ENCODE measurements around the gene TBC1D17.

Gene TBC1D17

DNA sequence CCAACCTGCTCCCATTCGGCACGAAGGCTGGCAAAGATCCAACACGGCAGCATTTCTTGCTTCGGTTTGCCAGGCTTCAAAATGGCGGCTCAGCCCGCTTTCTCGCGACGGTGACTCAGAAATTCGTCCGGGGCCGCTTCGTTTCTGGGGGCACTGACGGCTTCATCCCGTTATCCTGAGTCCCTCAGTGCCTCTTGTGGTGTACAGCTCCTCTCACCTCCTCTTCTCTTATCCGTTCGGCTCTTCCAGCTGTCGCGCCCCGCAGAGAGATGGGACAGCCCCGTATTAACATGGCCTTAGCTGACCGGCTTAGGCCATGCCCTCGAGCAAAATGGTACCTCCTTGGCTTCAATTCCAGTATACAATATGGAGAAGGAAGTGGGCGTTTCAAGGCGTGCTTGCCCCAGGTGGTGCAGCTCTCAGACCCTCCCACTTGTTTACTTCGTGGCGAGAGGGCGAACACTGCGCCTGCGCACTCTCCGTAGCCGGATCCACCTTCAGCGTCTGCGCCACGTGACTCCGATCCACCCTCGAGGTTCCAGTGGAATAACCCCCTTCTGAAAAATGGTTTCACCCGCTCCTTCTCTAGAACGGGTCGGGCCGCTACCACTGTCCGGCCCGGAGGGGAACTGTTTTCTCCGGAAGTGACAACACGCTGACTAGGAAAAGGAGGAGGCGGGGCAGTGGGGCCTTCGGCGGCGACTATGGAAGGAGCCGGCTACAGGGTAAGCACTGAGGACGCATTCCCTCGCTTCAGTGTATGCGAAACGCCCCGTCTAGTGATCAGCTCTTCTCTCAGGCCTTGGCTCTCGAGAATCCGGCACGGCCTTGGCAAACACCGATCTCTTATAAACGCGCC is at the start of gene TBC1D17, which contains the start of gene AKT1S1:
Gene TBC1D17 (plus strand): TSS at position 683 of the 859 bp plus-strand sequence. CDS start 22 bp downstream, at position 705.
Gene AKT1S1 (minus strand): TSS at position 336 of the 859 bp plus-strand sequence. CDS start 4,060 bp downstream, outside the sequence.
- peak; percentile 98 for DNase-seq
- in situ Hi-C loops (cut with HindIII; ENCODE audit: low pct_ligation_motif_present, low pct_unique_long_range_greater_than_20kb, low sequenced_read_pairs) = no loop called here

DNA sequence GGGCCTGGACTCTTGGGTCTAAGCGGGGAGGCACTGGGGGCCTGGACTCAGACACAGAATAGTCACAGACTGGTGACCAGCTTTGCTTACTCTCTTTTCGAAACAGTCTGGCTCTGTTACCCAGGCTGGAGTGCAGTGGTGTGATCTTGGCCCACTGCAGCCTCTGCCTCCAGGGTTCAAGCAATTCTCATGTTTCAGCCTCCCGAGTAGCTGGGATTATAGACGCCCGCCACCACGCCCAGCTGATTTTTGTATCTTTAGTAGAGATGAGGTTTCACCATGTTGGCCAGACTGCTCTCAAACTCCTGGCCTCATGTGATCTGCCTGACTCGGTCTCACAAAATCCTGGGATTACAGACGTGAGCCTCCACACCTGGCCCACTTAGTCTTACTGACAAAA is 48.3 kb upstream of the TBC1D17 start:
- DNase-seq = no peak
- in situ Hi-C loops (cut with HindIII; ENCODE audit: low pct_ligation_motif_present, low pct_unique_long_range_greater_than_20kb, low sequenced_read_pairs) = no loop called here

DNA sequence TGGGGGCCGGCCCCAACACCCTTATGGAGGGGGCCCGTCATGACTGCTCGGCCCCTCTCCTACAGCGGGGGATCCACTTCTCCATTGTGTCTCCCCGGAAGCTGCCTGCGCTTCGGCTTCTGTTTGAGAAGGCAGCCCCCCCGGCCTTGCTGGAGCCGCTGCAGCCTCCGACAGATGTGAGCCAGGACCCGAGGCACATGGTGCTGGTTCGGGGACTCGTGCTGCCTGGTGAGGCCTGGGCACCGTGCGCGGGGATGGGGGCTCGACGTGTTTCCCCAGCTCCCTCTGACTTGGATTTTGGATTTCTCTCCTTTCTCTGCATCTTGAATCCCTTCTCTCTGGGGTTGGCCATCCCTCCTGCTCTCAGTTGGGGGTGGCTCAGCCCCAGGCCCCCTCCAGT is 47.8 kb upstream of the TBC1D17 start:
- in situ Hi-C loops (cut with HindIII; ENCODE audit: low pct_ligation_motif_present, low pct_unique_long_range_greater_than_20kb, low sequenced_read_pairs) = no loop called here

DNA sequence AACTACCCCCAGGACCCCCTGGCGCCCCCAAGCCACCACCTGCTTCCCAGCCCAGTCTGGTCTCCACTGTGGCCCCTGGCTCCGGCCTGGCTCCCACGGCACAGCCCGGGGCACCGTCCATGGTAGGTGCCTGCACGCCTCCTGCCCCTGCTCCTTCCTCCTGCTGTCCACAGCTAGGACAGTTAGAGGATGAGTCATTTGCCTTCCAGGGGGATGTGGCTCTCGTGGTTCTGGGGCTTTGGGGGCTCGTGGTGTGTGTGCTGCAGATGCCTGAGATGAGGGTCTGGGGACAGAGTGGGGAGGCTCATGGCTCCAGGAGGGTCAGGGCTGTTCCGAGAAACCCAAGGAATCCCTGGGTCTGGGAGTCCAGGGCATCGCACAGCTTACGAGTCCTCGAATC is 46.7 kb upstream of the TBC1D17 start:
- no peak for DNase-seq
- in situ Hi-C loops (cut with HindIII; ENCODE audit: low pct_ligation_motif_present, low pct_unique_long_range_greater_than_20kb, low sequenced_read_pairs) = no loop called here

More for the DNA sequence above, 47.8 kb upstream of the TBC1D17 start:
- no peak for DNase-seq

DNA sequence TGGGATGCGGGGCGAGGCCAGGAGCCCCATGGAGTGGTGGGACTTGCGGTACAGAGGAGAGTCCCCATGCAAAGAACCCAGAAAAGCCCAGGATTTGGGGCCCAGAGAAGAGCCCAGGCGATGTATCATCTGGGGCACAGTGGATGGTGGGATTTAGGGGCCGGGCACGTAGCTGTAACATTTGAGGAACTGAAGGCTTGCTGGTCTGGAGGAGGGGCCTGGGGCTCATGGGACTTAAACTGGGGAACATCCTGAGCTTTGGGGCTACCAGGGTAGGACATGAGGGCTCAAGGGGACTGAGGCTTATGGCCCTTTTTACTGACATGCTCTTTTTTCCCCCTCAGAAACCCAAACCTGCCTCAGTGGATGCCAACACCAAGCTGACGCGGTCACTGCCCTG is 45.9 kb upstream of the TBC1D17 start:
- no peak for DNase-seq
- in situ Hi-C loops (cut with HindIII; ENCODE audit: low pct_ligation_motif_present, low pct_unique_long_range_greater_than_20kb, low sequenced_read_pairs) = no loop called here

DNA sequence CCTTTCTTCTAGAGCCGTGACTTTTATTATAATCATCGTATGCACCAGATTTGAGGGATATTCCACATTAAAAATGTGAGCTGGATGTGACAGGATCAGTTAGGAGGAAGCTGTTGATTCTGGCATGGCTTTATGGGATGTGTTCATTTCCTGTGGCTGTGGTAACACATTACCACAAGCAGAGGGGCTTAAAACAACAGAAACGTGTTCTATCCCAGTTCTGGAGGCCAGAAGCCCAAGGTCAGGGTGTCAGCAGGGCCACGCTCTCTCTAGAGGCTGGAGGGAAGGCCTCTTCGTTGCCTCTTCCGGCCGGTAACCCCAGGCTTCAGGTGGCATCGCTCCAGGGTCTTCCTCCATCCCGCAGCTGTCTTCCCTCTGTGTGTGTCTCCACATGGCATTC is 44.9 kb upstream of the TBC1D17 start:
- no peak for DNase-seq

DNA sequence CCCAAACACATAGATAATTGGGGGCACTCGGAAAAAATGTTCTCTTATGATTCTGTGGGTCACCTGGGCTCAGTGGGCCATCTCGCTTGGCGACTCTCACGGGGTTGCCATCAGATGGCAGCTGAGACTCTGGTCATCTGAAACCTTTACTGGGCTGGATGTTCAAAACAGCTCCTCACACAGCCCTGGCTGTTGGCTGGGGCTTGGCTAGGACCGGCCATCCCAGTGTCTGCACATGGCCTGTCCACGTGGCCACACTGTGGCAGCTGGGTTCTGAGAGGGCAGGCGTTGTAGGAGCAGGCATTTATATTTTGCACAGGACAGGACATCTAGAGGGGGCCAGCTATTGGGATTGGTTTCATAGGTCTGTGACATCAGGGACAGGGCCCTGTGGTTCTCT is 43.9 kb upstream of the TBC1D17 start:
- in situ Hi-C loops (cut with HindIII; ENCODE audit: low pct_ligation_motif_present, low pct_unique_long_range_greater_than_20kb, low sequenced_read_pairs) = no loop called here
- DNase-seq = no peak

More for the DNA sequence above, 44.9 kb upstream of the TBC1D17 start:
- in situ Hi-C loops (cut with HindIII; ENCODE audit: low pct_ligation_motif_present, low pct_unique_long_range_greater_than_20kb, low sequenced_read_pairs) = no loop called here

DNA sequence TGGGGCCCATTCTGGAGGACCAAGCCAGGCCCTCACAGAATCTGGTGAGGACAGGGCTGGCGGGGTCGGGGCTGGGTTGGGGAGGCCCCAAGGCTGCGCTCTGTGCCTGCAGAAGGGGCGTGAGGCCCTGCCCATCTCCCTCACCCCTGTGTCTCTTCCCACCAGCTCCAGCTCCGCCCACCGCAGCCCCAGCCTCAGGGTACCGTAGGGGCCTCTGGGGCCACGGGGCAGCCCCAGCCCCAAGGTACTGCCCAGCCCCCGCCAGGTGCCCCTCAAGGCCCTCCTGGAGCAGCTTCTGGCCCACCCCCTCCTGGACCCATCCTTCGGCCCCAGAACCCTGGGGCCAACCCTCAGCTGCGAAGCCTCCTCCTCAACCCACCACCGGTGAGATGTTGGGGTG is 41.9 kb upstream of the TBC1D17 start:
- DNase-seq = no peak
- in situ Hi-C loops (cut with HindIII; ENCODE audit: low pct_ligation_motif_present, low pct_unique_long_range_greater_than_20kb, low sequenced_read_pairs) = no loop called here

DNA sequence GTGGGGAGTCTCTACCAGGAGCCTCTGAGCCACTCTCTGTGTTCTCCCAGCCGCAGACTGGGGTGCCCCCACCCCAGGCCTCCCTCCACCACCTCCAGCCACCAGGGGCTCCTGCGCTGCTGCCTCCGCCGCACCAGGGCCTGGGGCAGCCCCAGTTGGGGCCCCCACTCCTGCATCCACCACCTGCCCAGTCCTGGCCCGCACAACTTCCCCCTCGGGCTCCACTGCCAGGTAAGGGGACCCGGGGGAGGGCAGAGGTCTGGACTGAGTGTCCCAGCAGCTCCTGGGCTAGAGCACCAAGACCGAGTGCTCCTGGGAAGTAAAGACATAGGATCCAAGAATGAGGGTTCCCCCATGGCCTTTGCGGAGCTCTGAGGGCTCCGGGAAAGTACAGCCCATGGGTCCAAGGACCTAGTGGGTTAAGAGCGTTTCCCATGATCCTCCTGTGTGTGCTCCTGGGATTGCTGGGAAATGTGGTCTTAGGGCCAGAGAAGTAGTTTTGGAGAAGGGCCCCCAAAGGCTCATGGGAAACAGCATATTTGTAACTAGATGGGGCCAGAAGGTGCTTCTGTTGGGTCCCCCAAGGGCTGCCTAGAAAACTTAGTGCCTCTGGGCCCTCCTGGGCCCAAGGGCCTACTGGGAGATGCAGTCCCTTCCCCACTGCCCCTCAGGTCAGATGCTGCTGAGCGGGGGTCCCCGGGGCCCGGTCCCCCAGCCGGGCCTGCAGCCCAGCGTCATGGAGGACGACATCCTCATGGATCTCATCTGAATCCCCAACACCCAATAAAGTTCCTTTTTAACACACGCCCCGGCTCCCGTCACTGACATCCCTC is 41.1 kb upstream of the TBC1D17 start:
- in situ Hi-C loops (cut with HindIII; ENCODE audit: low pct_ligation_motif_present, low pct_unique_long_range_greater_than_20kb, low sequenced_read_pairs) = no loop called here
- no peak for DNase-seq

DNA sequence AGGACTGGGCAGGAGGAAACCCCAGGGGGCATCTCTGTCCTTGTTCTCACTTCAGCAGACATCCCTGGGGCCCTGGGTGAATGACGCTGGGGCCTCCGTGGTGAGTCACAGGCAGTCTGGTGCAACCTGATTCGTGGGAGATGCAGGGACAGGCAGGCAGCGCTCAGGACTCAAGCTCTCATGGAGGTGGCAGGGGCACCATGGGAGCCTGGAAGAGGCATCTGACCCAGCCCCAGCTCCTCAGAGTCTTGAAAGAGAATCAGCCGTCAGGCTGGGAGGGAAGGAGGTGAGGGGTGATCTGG is 40.5 kb upstream of the TBC1D17 start:
- in situ Hi-C loops (cut with HindIII; ENCODE audit: low pct_ligation_motif_present, low pct_unique_long_range_greater_than_20kb, low sequenced_read_pairs) = no loop called here
- no peak for DNase-seq

DNA sequence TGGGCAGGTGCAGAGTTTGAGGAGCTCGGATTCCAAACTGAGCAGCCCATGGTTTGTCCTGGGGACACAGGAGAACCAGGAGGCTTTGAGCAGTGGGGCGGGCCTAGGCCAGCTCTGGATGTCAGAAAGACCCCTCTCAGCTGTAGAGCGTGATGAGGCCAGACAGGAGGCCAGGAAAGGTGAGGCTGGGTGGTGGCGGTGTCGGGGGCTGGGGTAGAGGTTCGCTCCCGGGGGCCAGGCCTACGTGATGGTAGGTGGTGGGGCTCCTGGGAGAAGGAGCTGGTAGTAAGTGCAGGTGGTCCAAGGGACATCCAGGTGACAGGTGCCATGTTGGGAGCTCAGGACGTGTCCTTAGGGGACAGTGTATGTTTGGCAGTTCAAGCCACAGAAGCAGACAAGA is 40.1 kb upstream of the TBC1D17 start:
- in situ Hi-C loops (cut with HindIII; ENCODE audit: low pct_ligation_motif_present, low pct_unique_long_range_greater_than_20kb, low sequenced_read_pairs) = no loop called here
- DNase-seq = no peak

DNA sequence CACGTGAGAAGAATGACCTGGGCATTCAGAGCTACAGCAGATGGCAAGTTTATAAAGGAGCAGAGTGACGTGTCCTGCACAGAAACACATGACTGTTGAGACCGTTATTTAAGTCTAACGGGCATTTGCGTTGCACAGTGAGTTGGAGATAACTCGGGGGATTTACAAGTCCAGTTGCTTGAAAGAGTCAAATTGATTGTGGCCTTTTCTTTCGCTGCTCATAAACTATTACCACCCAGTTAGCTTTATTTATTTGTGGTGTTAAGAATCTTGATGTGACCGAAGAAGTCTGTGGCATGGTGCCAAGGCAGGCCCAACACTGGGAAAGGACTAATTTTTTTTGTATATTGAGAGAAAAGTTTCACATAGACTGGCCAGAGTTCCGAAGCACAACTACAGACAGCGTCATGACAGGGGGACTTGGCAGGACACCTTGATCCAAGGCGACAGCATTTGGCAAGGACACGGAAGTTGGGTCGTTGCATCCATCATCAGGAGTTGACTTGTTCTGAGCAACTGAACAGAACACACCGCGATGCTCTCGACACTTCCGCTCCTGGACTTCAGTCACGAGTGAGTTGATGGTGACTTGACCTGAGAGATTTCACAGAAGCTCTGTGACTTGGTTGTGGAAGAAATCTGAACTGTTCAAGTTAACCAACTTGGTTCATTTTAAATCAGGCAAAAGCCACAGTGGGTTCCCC is 38.5 kb upstream of the TBC1D17 start:
- no peak for DNase-seq
- in situ Hi-C loops (cut with HindIII; ENCODE audit: low pct_ligation_motif_present, low pct_unique_long_range_greater_than_20kb, low sequenced_read_pairs) = no loop called here

DNA sequence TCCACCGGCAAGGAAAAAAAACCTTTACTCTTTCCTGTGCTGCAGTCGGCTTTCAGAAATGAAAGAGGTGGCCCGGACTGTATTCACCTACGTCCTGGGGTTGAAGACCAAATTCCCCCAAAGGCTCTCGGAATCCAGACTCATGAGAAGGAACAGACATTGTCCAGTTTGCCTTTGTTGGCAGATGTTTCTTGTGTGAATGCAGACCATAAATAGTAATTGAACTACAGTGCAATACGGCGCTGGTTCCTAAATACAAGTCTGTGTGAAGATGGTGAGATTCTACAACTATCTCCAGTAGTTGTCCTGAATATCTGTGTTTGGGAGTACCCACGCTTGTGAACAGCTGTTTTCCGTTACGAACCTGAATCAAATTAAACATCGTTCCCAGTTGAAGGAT is 37.8 kb upstream of the TBC1D17 start:
- in situ Hi-C loops (cut with HindIII; ENCODE audit: low pct_ligation_motif_present, low pct_unique_long_range_greater_than_20kb, low sequenced_read_pairs) = no loop called here

DNA sequence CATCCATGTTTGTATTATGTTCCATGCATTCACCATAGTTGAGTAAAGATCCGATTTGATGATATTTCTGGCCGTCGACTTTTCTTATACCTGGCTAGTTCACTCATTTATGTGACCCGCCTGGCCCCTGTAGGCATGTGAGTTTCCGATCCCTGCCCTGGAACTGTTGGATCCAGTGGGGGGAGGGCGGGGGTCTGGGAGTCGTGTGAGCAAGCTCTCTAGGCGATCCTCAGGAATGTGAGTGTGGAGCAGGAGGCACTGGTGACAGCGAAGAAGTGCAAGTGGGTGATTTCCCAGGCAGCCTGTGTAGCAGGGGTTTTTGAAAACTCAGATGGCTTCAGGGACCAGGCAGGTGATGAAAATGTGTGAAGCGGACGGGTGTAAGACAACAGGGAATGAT is 37.2 kb upstream of the TBC1D17 start:
- DNase-seq = no peak
- in situ Hi-C loops (cut with HindIII; ENCODE audit: low pct_ligation_motif_present, low pct_unique_long_range_greater_than_20kb, low sequenced_read_pairs) = no loop called here

More for the DNA sequence above, 37.8 kb upstream of the TBC1D17 start:
- no peak for DNase-seq

DNA sequence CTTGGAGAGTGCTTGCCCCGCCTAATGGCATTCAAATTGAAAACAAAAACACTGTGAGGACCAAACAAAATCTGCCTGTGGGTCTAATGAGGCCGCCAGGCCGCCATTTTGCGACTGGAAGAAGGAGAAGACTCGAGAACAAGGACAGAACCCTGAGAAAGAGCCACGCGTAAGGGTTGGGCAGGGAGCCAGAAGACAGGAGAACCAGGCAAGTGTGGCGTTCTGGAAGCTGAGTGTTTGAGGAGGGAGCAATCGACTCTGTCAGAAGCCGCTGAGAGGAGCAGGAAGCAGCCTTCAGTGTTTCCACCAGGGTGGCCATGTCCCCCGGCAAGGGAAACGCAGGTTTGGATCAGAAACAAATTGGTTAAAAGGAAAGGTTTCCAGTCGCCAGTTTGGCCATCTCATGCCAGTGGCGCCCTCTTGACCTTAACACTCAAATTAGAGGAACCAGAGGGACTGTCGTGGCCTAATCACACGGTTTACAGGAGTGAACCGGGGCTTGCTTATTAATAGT is 36.7 kb upstream of the TBC1D17 start:
- in situ Hi-C loops (cut with HindIII; ENCODE audit: low pct_ligation_motif_present, low pct_unique_long_range_greater_than_20kb, low sequenced_read_pairs) = no loop called here
- DNase-seq = no peak

DNA sequence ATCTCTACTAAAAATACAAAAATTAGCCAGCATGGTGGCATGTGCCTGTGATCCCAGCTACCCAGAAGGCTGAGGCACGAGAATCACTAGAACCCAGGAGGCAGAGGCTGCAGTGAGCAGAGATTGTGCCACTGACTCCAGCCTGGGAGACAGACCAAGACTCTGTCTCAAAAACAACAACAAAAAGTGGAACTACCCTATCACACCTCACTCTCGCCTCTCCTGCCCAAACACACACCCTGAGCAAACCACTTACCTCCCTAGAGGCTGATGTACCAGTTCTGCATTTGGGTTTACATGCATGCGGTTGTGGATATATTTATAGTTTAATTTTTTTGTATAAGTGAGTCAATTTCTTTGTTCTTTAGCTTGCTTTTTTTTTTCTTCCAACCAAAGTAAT is 34.2 kb upstream of the TBC1D17 start:
- in situ Hi-C loops (cut with HindIII; ENCODE audit: low pct_ligation_motif_present, low pct_unique_long_range_greater_than_20kb, low sequenced_read_pairs) = no loop called here
- no peak for DNase-seq

DNA sequence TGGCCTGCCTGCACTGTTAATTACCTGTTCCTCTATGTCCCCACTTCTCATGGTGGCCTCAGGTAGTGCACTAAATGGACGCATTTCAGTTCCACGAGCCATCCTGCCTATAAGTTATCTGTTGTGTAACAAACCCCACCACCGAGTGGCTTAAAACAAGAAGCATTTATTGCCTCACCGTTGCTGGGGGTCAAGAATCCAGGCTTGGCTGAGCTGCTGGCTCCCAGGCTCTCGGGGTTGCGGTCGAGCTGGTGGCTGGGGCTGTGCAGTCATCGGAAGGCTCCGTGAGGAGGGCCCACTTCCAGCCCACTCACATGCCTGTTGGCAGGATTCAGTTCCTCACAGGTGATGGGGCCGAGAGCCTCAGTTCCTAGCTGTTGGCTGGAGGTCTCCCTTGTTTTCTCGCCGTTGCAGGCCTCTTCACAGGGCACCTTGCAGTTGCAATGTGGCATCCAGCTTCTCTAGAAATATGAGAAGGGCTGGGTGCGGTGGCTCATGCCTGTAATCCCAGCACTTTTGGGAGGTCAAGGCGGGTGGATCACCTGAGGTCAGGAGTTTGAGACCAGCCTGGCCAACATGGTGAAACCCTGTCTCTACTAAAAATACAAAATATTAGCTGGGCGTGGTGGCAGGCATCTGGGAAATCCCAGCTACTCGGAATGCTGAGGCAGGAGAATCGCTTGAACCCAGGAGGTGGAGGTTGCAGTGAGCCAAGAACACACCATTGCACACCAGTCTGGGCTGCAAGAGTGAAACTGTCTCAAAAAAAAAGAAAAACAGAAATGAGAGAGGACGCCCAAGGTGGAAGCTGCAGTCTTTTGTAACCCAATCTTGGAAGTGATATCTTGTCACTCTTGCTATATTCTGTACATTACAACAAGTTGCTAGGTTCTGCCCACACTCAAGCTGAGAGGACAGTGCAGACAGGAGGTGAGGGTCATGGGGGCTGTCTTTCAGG is 33.1 kb upstream of the TBC1D17 start:
- DNase-seq = no peak

DNA sequence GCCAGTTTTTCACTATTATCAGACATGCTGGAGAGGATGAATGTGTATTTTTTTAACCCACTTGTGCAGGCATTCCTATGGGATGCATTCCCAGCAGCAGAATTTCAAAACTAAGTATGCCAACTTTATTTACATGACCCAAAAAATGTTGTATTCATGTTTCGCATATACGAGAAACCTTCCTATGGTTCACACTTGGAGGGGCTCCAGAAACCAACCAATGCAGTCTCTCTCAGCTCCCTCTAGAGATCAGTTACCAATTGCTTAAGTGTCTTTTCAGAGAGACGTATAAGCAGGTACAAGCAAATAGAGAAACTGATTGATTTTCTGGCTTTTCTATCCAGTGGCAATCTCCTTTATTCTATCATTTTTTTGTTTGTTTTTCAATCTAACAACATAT is 32.1 kb upstream of the TBC1D17 start:
- DNase-seq = no peak

More for the DNA sequence above, 33.1 kb upstream of the TBC1D17 start:
- in situ Hi-C loops (cut with HindIII; ENCODE audit: low pct_ligation_motif_present, low pct_unique_long_range_greater_than_20kb, low sequenced_read_pairs) = no loop called here

More for the DNA sequence above, 32.1 kb upstream of the TBC1D17 start:
- in situ Hi-C loops (cut with HindIII; ENCODE audit: low pct_ligation_motif_present, low pct_unique_long_range_greater_than_20kb, low sequenced_read_pairs) = no loop called here

Measured in ACHN (cell line).